H9 (cell line): ENCODE measurements around the gene SETSIP. TPM values are rescaled to one million over a fixed set of nuclear protein-coding genes. Genes with fewer than 3 reads are reported as not detected.
"Not testable (repeated sequence)": the region's sequence is repeated elsewhere in the genome, so short reads cannot be mapped to it uniquely, and the experiment has no call there.

Experiments
- DNase-seq: peaks from one replicate; pipeline ENCODE4 v3.0.0-alpha.2; 2017
- H2AFZ ChIP-seq: one replicate; pipeline ENCODE4 v1.6.1; 2013; ENCODE audit warnings: mild to moderate bottlenecking, low read length, control low read depth, moderate library complexity
- H2AK5ac ChIP-seq: 2 replicates; pipeline ENCODE4 v1.6.1; 2013; ENCODE audit warnings: low read length, control low read depth, mixed read lengths; ENCODE audit not compliant: insufficient read length
- H2BK120ac ChIP-seq: one replicate; pipeline ENCODE4 v1.6.1; 2013; ENCODE audit warnings: low read depth, mild to moderate bottlenecking, low read length, control low read depth, inconsistent platforms; ENCODE audit not compliant: poor library complexity, severe bottlenecking
- H2BK12ac ChIP-seq: 2 replicates; pipeline ENCODE4 v1.6.1; 2013; ENCODE audit warnings: low read length, control low read depth, mixed read lengths, low read depth; ENCODE audit not compliant: insufficient read length
- H2BK15ac ChIP-seq: 2 replicates; pipeline ENCODE4 v1.6.1; 2013; ENCODE audit warnings: low read depth, low read length, control low read depth
- H2BK20ac ChIP-seq: one replicate; pipeline ENCODE4 v1.6.1; 2013; ENCODE audit warnings: low read depth, mild to moderate bottlenecking, low read length, control low read depth, inconsistent platforms; ENCODE audit not compliant: poor library complexity, severe bottlenecking
- H2BK5ac ChIP-seq: 2 replicates; pipeline ENCODE4 v1.6.1; 2013; ENCODE audit warnings: low read length, control low read depth, mixed read lengths; ENCODE audit not compliant: insufficient read length
- H3K14ac ChIP-seq: 2 replicates; pipeline ENCODE4 v1.6.1; 2013; ENCODE audit warnings: low read length, control low read depth; ENCODE audit not compliant: insufficient read depth
- H3K18ac ChIP-seq: 2 replicates; pipeline ENCODE4 v1.6.1; 2013; ENCODE audit warnings: low read depth, mild to moderate bottlenecking, mixed read lengths, low read length, control low read depth; ENCODE audit not compliant: insufficient read length
- H3K23ac ChIP-seq: 2 replicates; pipeline ENCODE4 v1.6.1; 2013; ENCODE audit warnings: low read length, control low read depth, mixed read lengths, low read depth; ENCODE audit not compliant: insufficient read length
- H3K23me2 ChIP-seq: 2 replicates; pipeline ENCODE4 v1.6.1; 2013; ENCODE audit warnings: low read depth, mild to moderate bottlenecking, mixed read lengths, low read length, control low read depth; ENCODE audit not compliant: insufficient read length, poor library complexity, severe bottlenecking
- H3K27ac ChIP-seq: 2 replicates; pipeline ENCODE4 v1.5.1; 2013; ENCODE audit warnings: low read length, control low read depth, mixed read lengths, low read depth; ENCODE audit not compliant: insufficient read length
- H3K27me3 ChIP-seq: 2 replicates; pipeline ENCODE4 v1.6.1; 2013; ENCODE audit warnings: low read length, control low read depth, inconsistent platforms; ENCODE audit not compliant: insufficient read depth
- H3K4ac ChIP-seq: 2 replicates; pipeline ENCODE4 v1.6.1; 2013; ENCODE audit warnings: low read depth, mild to moderate bottlenecking, control low read depth, inconsistent platforms, low read length, moderate library complexity
- H3K4me1 ChIP-seq: 2 replicates; pipeline ENCODE4 v1.6.1; 2013; ENCODE audit warnings: low read length, control low read depth, inconsistent platforms; ENCODE audit not compliant: insufficient read depth
- H3K4me2 ChIP-seq: 2 replicates; pipeline ENCODE4 v1.6.1; 2013; ENCODE audit warnings: low read length, control low read depth, mixed read lengths; ENCODE audit not compliant: insufficient read length, insufficient read depth
- H3K56ac ChIP-seq: 2 replicates; pipeline ENCODE4 v1.6.1; 2013; ENCODE audit warnings: low read depth, mild to moderate bottlenecking, mixed read lengths, low read length, control low read depth; ENCODE audit not compliant: insufficient read length
- H3K79me1 ChIP-seq: 2 replicates; pipeline ENCODE4 v1.6.1; 2013; ENCODE audit warnings: low read depth, mild to moderate bottlenecking, moderate library complexity, low read length, control low read depth, inconsistent platforms; ENCODE audit not compliant: insufficient read depth, poor library complexity, severe bottlenecking
- H3K79me2 ChIP-seq: 2 replicates; pipeline ENCODE4 v1.6.1; 2013; ENCODE audit warnings: low read length, control low read depth, inconsistent platforms; ENCODE audit not compliant: insufficient read depth
- H3K9ac ChIP-seq: 2 replicates; pipeline ENCODE4 v1.6.1; 2013; ENCODE audit warnings: low read length, control low read depth, mixed read lengths; ENCODE audit not compliant: insufficient read length; ENCODE audit errors: extremely low read depth
- H3K9me3 ChIP-seq: one replicate; pipeline ENCODE4 v1.6.1; 2013; ENCODE audit warnings: low read depth, low read length, inconsistent platforms; ENCODE audit not compliant: control insufficient read depth
- H3T11ph ChIP-seq: one replicate; pipeline ENCODE4 v1.6.1; 2013; ENCODE audit warnings: mild to moderate bottlenecking, low read length, control low read depth, inconsistent platforms
- H4K20me1 ChIP-seq: one replicate; pipeline ENCODE4 v1.6.1; 2013; ENCODE audit not compliant: control insufficient read depth, insufficient read length, insufficient read depth
- H4K5ac ChIP-seq: 2 replicates; pipeline ENCODE4 v1.6.1; 2013; ENCODE audit warnings: low read depth, mild to moderate bottlenecking, mixed read lengths, low read length, control low read depth; ENCODE audit not compliant: insufficient read length
- H4K8ac ChIP-seq: replicated peaks from 2 replicates; pipeline ENCODE4 v1.6.1; 2013; ENCODE audit warnings: low read length, control low read depth, mixed read lengths, low read depth; ENCODE audit not compliant: insufficient read length
- H4K91ac ChIP-seq: 2 replicates; pipeline ENCODE4 v1.6.1; 2013; ENCODE audit warnings: low read depth, mild to moderate bottlenecking, moderate library complexity, mixed read lengths, low read length, control low read depth; ENCODE audit not compliant: insufficient read length
- H3K27ac Mint-ChIP-seq, 3 experiments: 2 replicates in 2 of 3; 3 replicates in 1 of 3; pipeline ENCODE4 v1.8.0; 2020 to 2021; ENCODE audit warnings: mixed read lengths in 3 of 3, mild to moderate bottlenecking in 1 of 3, moderate library complexity in 1 of 3
- H3K27me3 Mint-ChIP-seq: 2 replicates; pipeline ENCODE4 v1.8.0; 2021; ENCODE audit warnings: low read depth, mild to moderate bottlenecking, moderate library complexity, mixed read lengths
- H3K36me3 Mint-ChIP-seq, 3 experiments: 2 replicates in 2 of 3; 3 replicates in 1 of 3; pipeline ENCODE4 v1.8.0; 2020 to 2021; ENCODE audit warnings: low read depth in 3 of 3, mixed read lengths in 3 of 3; ENCODE audit not compliant: insufficient read depth in 1 of 3
- H3K4me1 Mint-ChIP-seq, 2 experiments: 2 replicates each; pipeline ENCODE4 v1.8.0; 2020; ENCODE audit warnings: mixed read lengths in 2 of 2
- H3K4me3 Mint-ChIP-seq, 2 experiments: 2 replicates in 1 of 2; 3 replicates in 1 of 2; pipeline ENCODE4 v1.8.0; 2020 to 2021; ENCODE audit warnings: mild to moderate bottlenecking in 2 of 2, mixed read lengths in 2 of 2, moderate library complexity in 1 of 2
- H3K9me3 Mint-ChIP-seq, 2 experiments: 2 replicates in 1 of 2; 3 replicates in 1 of 2; pipeline ENCODE4 v1.8.0; 2020; ENCODE audit warnings: mild to moderate bottlenecking in 2 of 2, mixed read lengths in 2 of 2, moderate library complexity in 1 of 2
- WGBS: extraction: QIAGEN DNeasy Blood & Tissue Kit; methylation state at CpG from one replicate; pipeline ENCODE4 v1.1.7; 2013; ENCODE audit warnings: missing lambda C conversion rate, low lambda C conversion rate, mixed read lengths; ENCODE audit not compliant: insufficient read length; ENCODE audit errors: extremely low coverage; 5-methylcytosine and 5-hydroxymethylcytosine counted together
- total RNA-seq: library from RNA; stranded (reverse); gene quantifications from 2 replicates; pipeline ENCODE4 v1.2.1, GENCODE V29; 2021
- TF ChIP-seq, protein P1 (sequence below): fragments of 200-600 bp; sonication (generic); conservative IDR thresholded peaks from 3 replicates; pipeline ENCODE4 v1.8.0; 2021; ENCODE audit warnings: antibody characterized with exemption, mild to moderate bottlenecking

SETSIP gene
- total RNA-seq, 1 experiment from 2014 or later: 0.35 TPM

DNA sequence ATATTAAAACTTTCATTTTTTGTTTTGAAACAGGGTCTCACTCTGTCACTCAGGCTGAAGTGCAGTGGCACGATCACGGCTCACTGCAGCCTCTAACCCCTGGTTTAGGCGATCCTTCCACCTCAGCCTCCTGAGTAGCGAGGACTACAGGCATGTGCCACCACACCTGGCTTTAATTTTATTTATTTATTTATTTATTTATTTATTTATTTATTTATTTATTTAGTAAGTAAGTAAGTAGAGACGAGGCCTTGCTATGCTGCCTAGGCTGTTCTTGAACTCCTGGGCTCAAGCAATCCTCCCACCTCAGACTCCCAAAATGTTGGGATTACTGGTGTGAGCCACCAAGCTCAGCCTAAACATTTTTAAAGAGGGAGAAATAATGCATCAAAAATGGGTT, 1.2 kb upstream of the SETSIP start:
- H3K23ac ChIP-seq: no peak overlapping the region
- H3K23me2 ChIP-seq: peaks cover 3% of the 10 kb centered on the region
- no peak overlapping the region for H3K27ac ChIP-seq
- no peak overlapping the region for H2BK15ac ChIP-seq
- H3K4me2 ChIP-seq: no peak overlapping the region
- no peak overlapping the region for H3T11ph ChIP-seq
- H3K4ac ChIP-seq: no peak overlapping the region
- no peak overlapping the region for H3K18ac ChIP-seq
- peaks cover 0 to 2% of the 10 kb centered on the region in 2 experiments; a peak in 1 of 5 replicates for H3K9me3 Mint-ChIP-seq
- H3K9ac ChIP-seq: no peak overlapping the region
- H3K4me3 Mint-ChIP-seq: no peak overlapping the region
- no peaks in the 10 kb centered on the region for H3K4me1 ChIP-seq
- H3K79me1 ChIP-seq: no peaks in the 10 kb centered on the region
- TF ChIP-seq, protein P1, sequence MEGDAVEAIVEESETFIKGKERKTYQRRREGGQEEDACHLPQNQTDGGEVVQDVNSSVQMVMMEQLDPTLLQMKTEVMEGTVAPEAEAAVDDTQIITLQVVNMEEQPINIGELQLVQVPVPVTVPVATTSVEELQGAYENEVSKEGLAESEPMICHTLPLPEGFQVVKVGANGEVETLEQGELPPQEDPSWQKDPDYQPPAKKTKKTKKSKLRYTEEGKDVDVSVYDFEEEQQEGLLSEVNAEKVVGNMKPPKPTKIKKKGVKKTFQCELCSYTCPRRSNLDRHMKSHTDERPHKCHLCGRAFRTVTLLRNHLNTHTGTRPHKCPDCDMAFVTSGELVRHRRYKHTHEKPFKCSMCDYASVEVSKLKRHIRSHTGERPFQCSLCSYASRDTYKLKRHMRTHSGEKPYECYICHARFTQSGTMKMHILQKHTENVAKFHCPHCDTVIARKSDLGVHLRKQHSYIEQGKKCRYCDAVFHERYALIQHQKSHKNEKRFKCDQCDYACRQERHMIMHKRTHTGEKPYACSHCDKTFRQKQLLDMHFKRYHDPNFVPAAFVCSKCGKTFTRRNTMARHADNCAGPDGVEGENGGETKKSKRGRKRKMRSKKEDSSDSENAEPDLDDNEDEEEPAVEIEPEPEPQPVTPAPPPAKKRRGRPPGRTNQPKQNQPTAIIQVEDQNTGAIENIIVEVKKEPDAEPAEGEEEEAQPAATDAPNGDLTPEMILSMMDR: no peak
- no peak overlapping the region for H4K5ac ChIP-seq
- no peak overlapping the region for H2AFZ ChIP-seq
- WGBS: no CpG with 5 or more reads among the region's 5 CpGs
- no peaks in the 10 kb centered on the region for H4K20me1 ChIP-seq
- no peaks in the 10 kb centered on the region for H3K9me3 ChIP-seq
- H2AK5ac ChIP-seq: no peak overlapping the region
- no peak overlapping the region for H2BK5ac ChIP-seq
- H2BK120ac ChIP-seq: no peak overlapping the region
- H3K14ac ChIP-seq: no peak overlapping the region
- H3K56ac ChIP-seq: no peak overlapping the region
- H3K79me2 ChIP-seq: no peaks in the 10 kb centered on the region
- DNase-seq: no peak
- no peaks in the 10 kb centered on the region for H3K27me3 ChIP-seq
- H3K36me3 Mint-ChIP-seq: no peaks in the 10 kb centered on the region
- no peak overlapping the region for H4K91ac ChIP-seq
- H3K27ac Mint-ChIP-seq: no peak overlapping the region
- no peaks in the 10 kb centered on the region for H3K27me3 Mint-ChIP-seq
- H2BK20ac ChIP-seq: no peak overlapping the region
- no peak overlapping the region for H4K8ac ChIP-seq
- H3K4me1 Mint-ChIP-seq: peaks cover 6 to 7% of the 10 kb centered on the region in 2 experiments; a peak in 3 of 4 replicates
- no peak overlapping the region for H2BK12ac ChIP-seq

- not testable (repeated sequence) for H3K23ac ChIP-seq, H3K4ac ChIP-seq, H2BK12ac ChIP-seq, H3K23me2 ChIP-seq, H2AK5ac ChIP-seq, H3K4me1 ChIP-seq, H4K91ac ChIP-seq, H3K79me2 ChIP-seq, H3K27me3 ChIP-seq, H3K9me3 Mint-ChIP-seq, H4K5ac ChIP-seq, H3K27ac ChIP-seq, H3K36me3 Mint-ChIP-seq, H2BK15ac ChIP-seq, H4K20me1 ChIP-seq, H2BK20ac ChIP-seq, H3K4me3 Mint-ChIP-seq, H3K27me3 Mint-ChIP-seq, H3K18ac ChIP-seq, H2BK120ac ChIP-seq, H3K14ac ChIP-seq, H2AFZ ChIP-seq, H3K9ac ChIP-seq, H3K56ac ChIP-seq, H3K79me1 ChIP-seq, H3K9me3 ChIP-seq, H3K27ac Mint-ChIP-seq, H3T11ph ChIP-seq, H3K4me2 ChIP-seq, DNase-seq, H2BK5ac ChIP-seq, H4K8ac ChIP-seq
- peaks cover 5 to 11% of the 10 kb centered on the region in 2 experiments for H3K4me1 Mint-ChIP-seq
These were observed 765 bp downstream of the SETSIP start for GRCh38 chr1:92074446-92074845.
